ENCODE data around the gene OR13C8.

The OR13C8 gene

GRCh38 chr9:104606152-104606551, 37.2 kb downstream of the OR13C8 start:
- Histone ChIP-seq H3K4me1 (ENCODE audit: control insufficient read depth, insufficient read depth, low read length, poor library complexity, severe bottlenecking) (no peaks in the 10 kb centered on the region), H3K27ac (ENCODE audit: insufficient read depth, low read length, poor library complexity, severe bottlenecking) (no peak overlapping the region), H3K27me3 (replicated peaks; ENCODE audit: control insufficient read depth, insufficient read depth, low read length, poor library complexity, severe bottlenecking) (no peaks in the 10 kb centered on the region), H3K9me3 (ENCODE audit: control insufficient read depth, low read length) (no peaks in the 10 kb centered on the region), H3K4me3 (ENCODE audit: insufficient read depth, low read depth, low read length, poor library complexity, severe bottlenecking) (no peak overlapping the region), H3K36me3 (ENCODE audit: control insufficient read depth, insufficient read depth, low read length) (no peaks in the 10 kb centered on the region)
- DNase-seq, result no peak

DNA sequence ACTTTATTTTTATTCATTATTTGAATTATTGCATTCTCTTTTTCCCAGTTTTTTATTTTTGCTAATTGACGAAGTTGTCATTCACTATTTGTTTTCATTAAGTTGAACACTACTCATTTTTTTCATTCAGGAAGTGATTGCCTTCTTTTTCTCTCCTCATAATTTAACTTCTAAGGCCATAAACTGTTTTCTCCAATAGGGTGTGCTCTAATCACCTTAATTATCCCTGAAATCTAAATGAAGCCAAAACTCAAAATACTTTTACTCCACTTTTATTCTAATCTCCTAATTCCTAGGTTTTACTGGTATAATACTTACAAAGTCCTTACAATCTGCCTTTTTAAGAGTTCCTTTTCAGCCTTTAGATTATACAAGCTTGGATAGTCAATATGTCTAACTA, 39.4 kb downstream of the OR13C8 start:
- Histone ChIP-seq H3K27ac (ENCODE audit: insufficient read depth, low read length, poor library complexity, severe bottlenecking) (no peak overlapping the region), H3K27me3 (replicated peaks; ENCODE audit: control insufficient read depth, insufficient read depth, low read length, poor library complexity, severe bottlenecking) (no peaks in the 10 kb centered on the region), H3K36me3 (ENCODE audit: control insufficient read depth, insufficient read depth, low read length) (no peaks in the 10 kb centered on the region), H3K9me3 (ENCODE audit: control insufficient read depth, low read length) (no peaks in the 10 kb centered on the region), H3K4me3 (ENCODE audit: insufficient read depth, low read depth, low read length, poor library complexity, severe bottlenecking) (no peak overlapping the region), H3K4me1 (ENCODE audit: control insufficient read depth, insufficient read depth, low read length, poor library complexity, severe bottlenecking) (no peaks in the 10 kb centered on the region)
- no peak for DNase-seq

DNA sequence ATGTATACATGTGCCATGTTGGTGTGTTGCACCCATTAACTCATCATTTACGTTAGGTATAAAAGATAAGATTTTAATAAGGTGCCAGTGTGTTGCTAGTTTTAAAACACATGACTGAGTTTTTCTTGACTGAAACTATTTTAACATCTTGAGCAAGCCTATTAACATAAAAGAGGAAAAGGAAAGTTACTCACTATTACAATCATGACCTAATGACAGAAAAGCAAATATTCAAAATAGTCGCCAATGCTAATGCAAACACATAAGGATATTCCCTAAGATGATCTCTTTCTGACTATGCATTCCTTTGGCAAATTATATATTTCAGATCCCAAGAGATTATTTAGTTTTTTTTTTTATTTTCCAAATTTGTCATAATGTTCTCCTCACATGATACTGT, 42.2 kb downstream of the OR13C8 start:
- Histone ChIP-seq H3K27me3 (replicated peaks; ENCODE audit: control insufficient read depth, insufficient read depth, low read length, poor library complexity, severe bottlenecking) (no peaks in the 10 kb centered on the region), H3K27ac (ENCODE audit: insufficient read depth, low read length, poor library complexity, severe bottlenecking) (no peak overlapping the region), H3K9me3 (ENCODE audit: control insufficient read depth, low read length) (no peaks in the 10 kb centered on the region), H3K4me1 (ENCODE audit: control insufficient read depth, insufficient read depth, low read length, poor library complexity, severe bottlenecking) (no peaks in the 10 kb centered on the region), H3K4me3 (ENCODE audit: insufficient read depth, low read depth, low read length, poor library complexity, severe bottlenecking) (no peak overlapping the region), H3K36me3 (ENCODE audit: control insufficient read depth, insufficient read depth, low read length) (no peaks in the 10 kb centered on the region)
- DNase-seq, result no peak

GRCh38 chr9:104617418-104617817, 48.5 kb downstream of the OR13C8 start:
- Histone ChIP-seq H3K4me1 (ENCODE audit: control insufficient read depth, insufficient read depth, low read length, poor library complexity, severe bottlenecking) (no peaks in the 10 kb centered on the region), H3K4me3 (ENCODE audit: insufficient read depth, low read depth, low read length, poor library complexity, severe bottlenecking) (no peak overlapping the region), H3K27ac (ENCODE audit: insufficient read depth, low read length, poor library complexity, severe bottlenecking) (no peak overlapping the region), H3K27me3 (replicated peaks; ENCODE audit: control insufficient read depth, insufficient read depth, low read length, poor library complexity, severe bottlenecking) (no peaks in the 10 kb centered on the region), H3K9me3 (ENCODE audit: control insufficient read depth, low read length) (no peaks in the 10 kb centered on the region), H3K36me3 (ENCODE audit: control insufficient read depth, insufficient read depth, low read length) (no peaks in the 10 kb centered on the region)
- no peak for DNase-seq

DNA sequence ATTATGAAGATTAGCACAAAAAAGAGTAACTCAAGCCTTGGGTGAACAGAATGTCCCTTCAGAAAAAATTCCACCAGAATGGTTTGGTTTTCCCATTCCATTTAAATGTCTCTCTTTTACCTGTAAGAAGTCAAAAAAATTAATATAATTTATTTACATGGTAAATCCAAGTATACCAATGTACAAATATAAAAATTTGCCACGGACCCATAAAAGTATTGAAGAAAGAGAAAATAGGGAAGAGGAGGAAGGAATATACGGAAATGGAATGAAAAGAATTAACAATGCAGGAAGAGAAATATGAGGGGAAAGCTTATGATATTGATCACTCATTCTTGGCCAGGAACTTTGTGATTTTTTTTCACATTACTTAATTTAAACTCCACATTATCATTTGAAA, 49.1 kb downstream of the OR13C8 start, which contains the start of gene OR13C9:
Gene OR13C9, minus strand, starts transcription at position 101 of the 400 bp plus-strand sequence. Its CDS starts 0 bp downstream, at position 101.
- no peak for DNase-seq
- H3K9me3 ChIP-seq (ENCODE audit: control insufficient read depth, low read length), result no peaks in the 10 kb centered on the region
- no peaks in the 10 kb centered on the region for H3K27me3 ChIP-seq (replicated peaks; ENCODE audit: control insufficient read depth, insufficient read depth, low read length, poor library complexity, severe bottlenecking)
- no peaks in the 10 kb centered on the region for H3K36me3 ChIP-seq (ENCODE audit: control insufficient read depth, insufficient read depth, low read length)
- no peak within 1 kb of the TSS for H3K4me3 ChIP-seq (ENCODE audit: insufficient read depth, low read depth, low read length, poor library complexity, severe bottlenecking)
- H3K27ac ChIP-seq (ENCODE audit: insufficient read depth, low read length, poor library complexity, severe bottlenecking), result no peak within 1 kb of the TSS
- H3K4me1 ChIP-seq (ENCODE audit: control insufficient read depth, insufficient read depth, low read length, poor library complexity, severe bottlenecking), result no peaks in the 10 kb centered on the region
